NCI-H1694 treated with DMSO at 0.1 percent for 48 hours (cell line): ENCODE measurements around the gene PDE4D.

Source experiments
- DNase-seq: peaks from one replicate; lab custom pipeline; 2025; lab: John Stamatoyannopoulos, UW

Gene PDE4D

DNA sequence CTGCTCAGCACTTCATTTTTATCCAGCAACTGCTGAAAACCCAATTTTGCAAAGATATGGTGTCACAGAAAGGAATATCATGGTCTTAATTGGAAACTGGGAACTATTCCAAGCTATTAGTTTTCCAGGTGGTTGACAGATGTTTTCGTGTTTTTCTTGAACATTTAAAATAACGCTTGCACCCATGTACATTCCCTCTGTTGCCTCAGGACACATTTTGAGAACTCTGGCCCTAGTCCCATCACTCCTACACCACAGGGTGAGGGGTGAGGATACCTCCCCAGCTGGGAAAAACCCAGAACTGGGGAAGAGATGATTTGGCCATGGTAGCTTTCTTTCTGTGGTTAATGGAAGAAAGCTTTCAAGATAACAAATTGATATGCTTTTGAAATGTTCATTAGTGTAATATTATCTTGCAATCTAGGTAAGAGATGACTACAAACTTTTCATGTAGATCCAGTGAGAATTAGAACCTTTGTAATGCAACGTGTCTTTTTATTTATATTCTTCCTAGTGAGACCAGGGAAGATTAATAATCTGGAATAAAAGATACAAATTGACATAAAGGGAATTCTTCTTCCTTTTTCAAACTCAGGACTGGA lies 683.7 kb downstream of the PDE4D start:
- DNase-seq, result peak; percentile 95

DNA sequence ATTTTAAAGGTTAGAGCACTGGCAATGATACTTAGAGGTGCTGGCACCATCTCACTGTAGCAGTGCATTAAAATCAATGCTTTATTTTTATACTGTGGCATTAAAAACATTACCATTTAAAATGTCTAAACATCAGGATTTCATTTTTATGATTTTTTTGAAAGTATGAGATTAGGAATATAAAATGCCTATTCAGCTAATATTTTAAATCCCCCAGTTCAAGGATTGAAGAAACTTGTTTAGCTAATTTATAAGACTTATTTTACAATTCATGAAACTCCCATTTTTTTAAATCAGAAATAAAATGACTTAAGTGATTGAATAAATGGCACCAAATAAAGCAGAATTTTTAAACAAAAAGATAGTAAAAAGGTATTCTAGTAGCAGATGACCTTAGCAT lies 685.1 kb downstream of the PDE4D start:
- no peak for DNase-seq

DNA sequence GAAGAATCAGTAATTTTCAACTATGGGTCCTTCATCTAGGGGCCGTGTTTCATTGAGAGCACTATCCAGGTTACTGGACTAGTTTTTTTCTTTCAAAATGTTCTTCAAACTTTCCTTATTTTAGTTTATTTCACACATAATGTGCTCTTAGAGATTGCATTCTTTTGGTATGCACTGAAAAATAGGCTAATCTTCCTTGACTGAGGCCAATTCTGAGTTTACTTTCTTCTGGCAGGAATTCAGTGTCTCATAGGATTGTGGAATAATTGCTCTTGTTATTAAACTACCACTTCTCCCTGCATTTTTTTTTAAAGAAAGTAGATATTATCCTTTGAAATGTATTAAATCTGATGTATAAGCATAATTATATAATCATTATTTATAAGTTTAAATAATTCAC lies 686.1 kb downstream of the PDE4D start:
- DNase-seq, result no peak

DNA sequence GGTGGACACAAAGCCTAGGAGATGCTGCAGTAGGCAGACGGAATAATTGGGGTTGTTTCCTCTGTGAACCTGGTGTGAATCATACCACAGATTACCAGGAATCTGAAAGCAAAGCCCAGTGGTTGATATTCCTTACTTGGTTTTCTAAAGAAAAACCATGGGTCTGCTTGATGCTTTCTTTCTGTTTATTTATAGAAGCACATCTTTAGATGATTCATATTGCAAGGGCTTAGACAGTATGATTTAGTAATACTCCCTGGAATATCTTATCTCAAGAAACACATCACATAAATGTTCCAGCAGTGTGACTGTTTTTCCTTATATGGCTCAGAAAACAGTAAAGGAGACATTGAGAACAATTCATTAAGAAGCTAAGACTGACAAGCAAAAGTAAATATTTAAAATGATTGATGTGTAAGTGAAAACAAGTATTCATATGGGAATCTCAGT lies 687.4 kb downstream of the PDE4D start:
- no peak for DNase-seq

DNA sequence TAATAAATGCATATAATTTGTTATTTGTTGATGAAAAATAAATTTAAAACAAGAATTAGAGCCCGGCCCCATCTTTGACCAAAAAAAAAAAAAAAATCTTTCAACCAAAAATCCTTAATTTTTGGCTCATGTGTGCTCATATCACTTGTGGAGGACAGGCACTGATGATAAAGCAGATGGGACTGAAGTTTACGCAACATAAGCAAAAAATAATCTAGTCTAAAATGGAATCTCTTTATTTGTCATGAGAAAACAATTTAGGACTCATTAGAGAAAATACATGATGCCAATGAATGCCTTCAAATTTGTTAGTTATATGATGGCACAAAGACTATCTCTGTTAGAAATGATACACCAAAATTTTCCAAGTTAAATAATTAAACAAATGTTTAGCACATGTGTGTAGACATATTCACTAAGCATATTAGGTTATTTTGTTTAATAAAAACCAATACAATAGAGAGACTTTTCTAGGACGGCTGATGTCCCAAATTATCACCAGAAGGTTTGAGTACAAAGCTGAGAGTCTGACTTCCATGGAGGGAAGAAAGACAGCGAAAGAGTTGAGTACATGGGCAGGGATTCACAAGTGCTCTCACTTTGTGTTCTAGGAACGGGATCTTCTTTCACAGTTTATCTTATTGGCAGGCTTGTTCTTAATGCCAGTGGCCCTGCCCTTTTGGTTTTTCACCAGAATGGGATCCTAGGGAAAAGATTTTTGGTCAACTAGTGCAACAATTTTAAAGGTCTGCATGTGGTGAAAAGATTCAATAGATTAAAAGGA lies 689.2 kb downstream of the PDE4D start:
- no peak for DNase-seq

DNA sequence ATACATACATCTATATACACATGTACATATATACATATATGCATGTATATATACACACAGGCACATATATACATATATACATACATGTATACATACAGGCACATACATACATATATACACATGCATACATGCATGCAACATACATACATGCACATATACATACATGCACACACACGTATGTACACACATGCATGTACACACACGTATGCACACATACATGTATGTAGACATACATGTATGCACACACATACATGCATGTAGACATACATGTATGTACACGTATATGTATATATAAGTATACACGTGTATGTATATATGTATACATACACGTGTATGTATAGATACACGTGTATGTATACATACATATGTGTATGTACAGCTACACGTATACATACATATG lies 693.7 kb downstream of the PDE4D start:
- no peak for DNase-seq

DNA sequence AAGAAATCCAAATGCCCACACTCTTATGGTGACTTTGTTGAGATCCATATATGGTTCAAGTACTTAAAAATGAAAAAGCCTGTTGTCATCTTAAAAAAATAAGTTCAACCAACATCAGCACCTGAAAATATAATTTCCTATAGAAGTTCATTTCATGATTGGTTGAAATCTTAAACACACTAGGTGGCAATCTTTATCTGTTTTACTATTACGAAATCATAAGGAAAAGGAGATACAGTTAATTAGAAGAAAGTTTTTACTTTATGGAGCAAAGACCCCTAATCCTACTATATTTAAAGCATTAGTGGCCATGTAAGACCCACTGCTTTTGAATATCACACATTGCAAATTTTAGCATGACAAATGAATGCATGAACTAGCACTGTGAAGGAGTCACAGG lies 694.7 kb downstream of the PDE4D start:
- no peak for DNase-seq

DNA sequence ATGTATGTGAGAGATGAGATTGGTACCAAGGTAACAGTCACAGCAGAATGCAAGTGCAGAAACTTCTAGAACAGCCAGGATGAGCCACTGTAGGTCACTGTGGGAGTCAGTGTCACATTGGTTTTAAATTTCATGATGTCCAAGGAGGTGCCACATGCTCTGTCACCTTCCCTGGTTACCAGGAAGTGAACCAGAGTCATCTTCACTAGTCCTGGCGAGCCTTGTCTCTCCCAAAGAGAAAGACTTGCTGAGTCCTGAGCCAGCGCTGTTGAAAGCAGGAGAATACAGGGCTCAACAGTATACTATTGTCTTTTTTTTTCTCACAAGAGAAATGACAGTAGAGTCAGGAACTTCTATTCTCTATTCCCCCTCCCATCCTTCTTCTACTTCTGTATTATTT lies 695.2 kb downstream of the PDE4D start:
- DNase-seq, result no peak

DNA sequence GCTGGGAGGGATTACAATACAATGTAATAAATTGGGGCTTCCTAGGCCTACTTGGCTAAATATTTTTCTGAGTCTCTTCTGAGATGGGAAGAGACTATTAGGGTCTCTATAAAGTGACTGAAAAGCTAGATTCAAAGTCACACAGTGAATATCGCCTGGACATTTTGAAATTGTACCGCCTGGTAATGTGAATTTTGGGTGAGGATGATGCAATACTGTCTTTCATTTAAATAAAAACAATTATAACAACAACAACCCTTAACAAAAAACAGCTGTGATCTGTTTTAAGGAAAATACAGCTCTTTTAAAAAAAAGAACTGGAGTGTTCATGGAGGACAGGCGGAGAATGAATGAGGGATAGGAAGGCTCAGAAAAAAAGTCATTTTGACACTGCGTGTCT lies 695.6 kb downstream of the PDE4D start:
- no peak for DNase-seq

DNA sequence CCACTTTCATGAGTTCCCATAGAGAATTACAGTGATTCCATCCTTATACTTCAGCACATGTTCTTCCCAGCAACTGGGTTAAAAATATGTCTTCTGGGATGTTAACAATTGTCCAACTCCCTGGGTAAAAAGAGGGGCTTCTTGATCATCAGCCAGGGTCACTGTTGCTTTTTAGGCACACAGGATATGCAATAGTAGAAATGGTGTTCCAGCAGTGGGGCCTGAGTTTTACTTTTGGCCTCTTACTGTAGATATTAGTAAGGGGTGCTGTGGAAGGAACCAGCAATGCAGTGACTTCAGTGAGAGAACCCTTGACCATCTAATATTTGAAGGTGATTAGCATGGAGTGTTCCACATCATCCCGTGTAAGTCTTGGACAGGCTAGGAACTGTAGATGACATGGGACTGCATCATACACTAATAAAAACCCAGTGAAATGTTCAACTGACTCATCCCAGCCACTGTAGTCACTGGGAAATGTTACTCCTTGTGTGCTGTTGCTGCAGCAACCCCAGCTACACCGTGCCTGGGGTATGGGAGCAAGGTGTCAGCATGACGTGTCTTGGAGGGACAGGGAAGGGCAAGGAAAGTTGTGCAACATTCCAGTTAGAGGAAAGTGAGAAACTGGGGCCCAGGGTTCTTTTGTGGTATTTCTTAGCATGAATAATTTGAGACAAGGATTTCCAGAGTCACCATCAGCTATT lies 699.8 kb downstream of the PDE4D start:
- no peak for DNase-seq

DNA sequence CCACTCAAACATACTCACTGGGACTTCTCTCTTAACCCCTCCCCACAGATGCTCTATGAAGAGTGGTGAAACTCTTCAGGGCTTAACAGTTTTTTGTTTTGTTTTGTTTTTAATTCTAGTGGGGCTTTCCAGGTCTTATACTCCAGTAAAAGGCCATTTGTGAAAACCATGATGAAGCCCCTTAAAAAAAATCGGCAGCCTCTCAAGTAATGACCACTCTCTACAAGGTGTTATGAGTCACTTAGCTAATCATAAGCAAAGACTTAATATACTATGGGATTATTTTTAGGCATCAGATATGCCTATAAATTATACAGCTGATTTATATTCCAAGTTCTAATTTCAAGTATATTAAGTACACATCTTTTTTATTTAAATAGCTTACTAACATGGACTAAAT lies 702.8 kb downstream of the PDE4D start:
- no peak for DNase-seq

DNA sequence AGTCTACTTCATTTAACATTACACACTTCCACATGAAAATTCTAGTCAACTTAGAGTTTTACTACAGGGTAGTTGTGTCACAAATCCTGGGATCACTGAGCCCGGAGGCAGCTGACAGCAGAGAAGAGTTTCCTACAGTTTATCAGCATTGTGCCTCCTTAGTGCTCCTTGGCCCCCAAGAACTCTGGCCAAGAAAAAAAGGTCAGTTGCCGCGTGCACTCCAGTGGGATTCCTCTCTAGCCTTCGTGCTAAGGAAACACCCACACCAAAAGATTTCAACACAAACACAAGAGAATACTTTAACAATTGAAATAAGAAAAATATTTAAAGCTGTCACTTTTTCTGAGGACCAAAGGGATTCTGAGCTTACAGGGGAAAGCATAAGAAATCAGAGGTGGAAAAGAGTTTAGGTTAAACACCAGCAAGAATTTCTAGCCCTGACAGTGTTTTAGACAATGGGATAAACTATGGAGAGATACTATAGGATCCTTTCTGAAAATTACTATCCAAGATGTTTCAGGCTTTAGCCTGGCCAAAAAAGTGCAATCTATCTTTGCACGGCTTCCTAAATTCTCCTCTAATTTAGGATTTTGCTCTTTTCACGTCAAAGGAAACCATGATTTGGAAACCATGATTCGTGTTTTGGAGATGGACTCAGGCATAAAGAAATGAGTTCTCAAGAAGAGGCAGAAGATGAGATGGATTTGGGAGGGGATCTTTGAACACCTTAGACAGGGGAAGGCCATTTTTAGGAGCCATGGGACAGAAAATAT lies 703.9 kb downstream of the PDE4D start:
- no peak for DNase-seq

DNA sequence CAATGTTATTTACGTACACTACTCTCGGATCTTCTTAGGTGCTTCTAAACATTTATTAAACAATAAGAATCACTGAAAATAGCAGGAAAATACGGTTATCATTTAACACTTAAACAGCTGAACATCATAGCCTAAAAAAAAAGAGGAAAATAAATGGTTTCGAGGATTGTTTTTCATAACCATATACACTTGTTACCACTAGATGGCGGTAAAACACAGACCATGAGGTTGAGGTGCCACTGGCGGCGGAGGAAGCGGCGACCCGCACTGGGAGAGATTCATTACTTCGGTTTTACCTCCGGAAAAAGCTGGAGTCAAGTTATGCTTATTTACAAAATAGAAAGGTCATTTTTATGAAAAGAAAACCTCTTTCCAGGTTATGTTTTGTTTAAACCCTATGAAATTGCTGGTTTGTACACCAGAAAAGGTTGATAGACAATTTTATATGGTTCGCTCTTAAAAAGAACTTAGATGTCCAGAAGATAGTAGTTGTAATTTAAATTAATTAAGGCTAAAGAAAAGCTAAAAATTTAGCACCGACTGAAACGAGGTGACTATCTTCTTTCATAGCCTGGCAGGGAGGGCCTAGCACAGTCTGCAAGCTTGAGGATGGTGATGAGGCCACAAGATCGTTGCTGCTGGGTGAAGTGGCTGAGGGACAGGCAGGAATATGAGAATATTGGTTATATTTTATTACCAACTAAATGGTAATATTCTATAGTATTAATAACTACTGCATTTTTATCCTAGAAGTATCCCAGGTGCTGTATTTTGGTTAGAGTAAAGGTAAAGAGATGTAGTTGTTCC lies 704.9 kb downstream of the PDE4D start:
- DNase-seq, result peak; percentile 67

DNA sequence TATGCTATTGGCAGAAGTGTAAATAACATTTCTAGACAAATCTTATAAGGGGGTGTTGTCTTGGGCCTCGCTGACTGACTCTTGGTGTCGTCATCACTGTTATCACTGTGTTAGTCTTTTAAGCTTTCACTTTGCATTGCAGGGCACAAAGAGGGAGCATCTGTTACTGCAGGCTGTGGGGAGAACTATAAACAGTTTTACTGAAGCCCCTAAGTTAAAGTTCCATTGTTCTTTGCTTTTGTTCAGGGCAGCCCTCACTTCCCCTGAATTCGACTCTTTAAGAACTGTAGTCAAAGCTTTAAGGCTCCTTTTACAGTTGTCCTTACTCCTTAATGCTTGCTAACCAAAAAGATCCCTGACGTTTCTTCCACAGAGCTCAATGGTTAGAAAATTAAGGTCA lies 705.7 kb downstream of the PDE4D start:
- peak; percentile 22 for DNase-seq

DNA sequence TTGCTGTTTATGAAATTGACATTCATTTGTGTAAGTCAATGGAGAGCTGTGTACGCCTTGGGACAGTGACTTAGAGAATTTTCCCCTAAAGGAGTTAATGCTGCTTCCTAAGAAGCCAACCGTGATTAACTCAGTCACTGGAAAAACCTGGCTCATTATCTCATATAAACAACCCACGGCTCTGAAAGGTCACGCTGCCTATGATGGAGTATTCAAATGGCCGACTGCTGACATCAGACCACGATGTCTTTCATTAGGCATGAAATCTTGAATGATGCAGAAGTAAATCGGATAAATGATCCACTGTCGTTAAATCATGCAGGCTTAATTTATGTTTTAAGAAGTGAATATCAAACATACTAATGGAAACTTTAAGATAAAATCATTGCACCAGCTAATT lies 706.9 kb downstream of the PDE4D start:
- no peak for DNase-seq

DNA sequence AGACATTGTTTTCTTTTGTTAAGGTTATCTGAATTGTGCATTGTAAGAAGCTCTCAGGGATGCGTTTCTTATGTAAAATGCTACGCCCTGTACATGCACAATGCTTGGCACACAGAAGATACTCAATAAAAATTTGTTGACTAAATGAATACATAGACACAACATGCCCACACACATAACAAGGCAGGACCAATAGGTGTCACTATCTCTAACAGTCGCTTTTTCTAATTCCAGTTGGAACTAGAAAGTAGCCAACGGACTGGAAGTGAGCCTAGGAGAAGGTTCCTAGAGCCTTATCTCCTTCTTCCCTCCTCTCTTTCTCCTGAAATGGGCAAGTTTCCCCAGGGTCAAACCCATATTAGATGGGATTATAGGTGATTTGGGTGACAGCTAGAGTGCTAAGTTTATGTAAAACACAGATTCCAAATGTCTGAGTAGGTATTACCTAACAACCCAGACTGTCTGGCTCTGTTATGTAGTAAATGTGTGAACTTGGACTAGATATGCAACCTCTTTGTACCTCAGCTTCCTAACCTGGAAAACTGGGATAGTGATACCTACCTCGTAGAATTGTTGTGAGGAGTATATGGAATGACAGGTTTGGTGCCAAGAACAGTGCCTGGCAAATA lies 707.7 kb downstream of the PDE4D start:
- DNase-seq, result no peak

DNA sequence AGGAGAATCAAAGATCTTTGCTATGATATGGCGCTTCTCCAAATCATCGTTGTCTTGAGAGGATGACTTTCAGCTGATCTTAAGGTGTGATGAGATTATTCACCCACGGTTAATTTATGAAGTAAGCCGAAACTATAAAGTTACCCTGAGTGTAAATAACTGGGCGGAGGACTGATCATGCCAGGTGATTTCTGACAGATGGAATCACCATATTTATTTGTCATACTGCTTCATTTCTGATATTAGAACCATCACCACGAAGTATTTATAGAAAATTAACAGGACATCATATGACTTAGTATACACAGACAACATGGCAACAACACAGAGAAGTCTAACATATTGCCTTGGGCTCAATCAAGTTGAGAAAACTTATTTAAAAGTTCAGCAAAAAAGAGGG lies 708.8 kb downstream of the PDE4D start:
- no peak for DNase-seq

DNA sequence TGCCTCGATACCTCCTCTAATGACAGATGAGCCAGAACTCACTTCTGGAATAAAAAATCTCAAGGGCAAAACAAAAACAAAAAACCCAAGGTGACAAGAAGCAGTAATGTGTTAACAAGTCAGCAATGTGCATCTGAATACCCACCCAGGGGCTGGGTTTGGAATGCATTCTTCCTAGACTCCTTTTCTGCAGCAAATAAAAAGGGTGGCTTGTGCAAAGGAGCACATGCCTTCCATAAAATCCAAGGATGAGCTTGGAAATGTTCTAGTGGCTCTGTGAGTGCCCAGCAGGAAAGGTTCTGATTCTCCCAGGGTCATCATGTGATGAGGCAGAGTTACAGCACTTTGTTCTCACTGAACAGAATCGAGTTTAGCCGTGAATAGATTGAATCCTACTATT lies 710.8 kb downstream of the PDE4D start:
- no peak for DNase-seq

DNA sequence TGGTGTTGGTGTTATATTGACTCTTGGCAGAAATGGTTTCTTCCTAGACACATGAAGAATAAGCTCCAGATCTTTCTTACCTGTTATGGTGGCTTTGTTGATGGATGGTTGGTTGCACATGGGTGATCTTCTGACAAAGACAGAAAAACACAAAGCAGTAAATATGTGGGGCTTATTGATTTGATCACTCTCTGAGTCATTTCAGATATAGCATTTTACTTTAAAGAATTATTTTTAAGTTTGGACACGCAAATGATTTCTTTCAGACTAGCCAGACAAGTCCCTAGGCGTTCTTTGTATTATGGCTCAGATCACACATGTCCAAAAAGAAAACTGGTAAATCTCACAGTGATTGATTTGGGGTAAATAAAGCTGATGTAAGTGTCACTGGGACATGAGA lies 713.0 kb downstream of the PDE4D start:
- no peak for DNase-seq

DNA sequence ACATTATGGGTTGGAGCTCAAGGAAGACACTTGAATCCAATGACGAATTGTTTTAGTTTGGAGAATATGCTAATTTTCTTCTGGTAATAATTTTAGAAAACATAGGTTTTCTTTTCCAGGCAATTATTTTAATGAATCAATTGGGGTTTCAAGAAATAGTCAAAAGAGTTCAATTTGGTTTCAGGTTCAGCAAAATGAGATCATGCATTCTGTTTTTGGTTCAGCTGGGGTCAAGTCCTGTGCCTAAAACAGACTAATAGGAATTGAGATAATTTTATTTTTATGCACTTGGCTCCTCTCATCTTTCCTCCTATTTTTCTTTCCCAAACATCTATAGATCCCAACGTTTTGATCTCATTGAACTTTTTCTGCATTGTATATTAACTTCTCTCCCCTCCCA lies 713.8 kb downstream of the PDE4D start:
- no peak for DNase-seq

DNA sequence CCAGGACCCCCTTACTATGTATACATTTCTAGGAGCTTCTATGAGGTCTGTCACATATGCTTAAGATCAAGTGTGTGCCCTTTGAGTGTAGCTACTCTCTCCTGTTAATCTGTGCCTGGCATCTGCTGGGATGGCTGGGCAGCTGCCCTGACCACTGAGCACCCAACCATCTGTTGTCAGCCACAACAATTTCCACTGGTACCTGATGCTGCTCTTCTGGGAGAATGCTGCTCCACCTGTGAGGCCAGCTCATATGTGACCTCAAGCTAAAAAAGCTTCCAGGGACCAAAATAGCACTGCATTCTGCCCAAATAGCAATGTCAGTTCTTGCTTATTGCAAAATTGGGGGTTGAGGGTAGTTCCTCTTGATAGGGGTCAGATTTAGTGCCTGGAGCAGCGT lies 715.0 kb downstream of the PDE4D start:
- no peak for DNase-seq
